Right lobe of liver (tissue), 6 donors: ENCODE data around the gene ARMC2. TPM values are rescaled to one million over a fixed set of nuclear protein-coding genes. Genes with fewer than 3 reads are reported as not detected.

Experiments used
- ATAC-seq, 4 donors: fragments of 200-7000 bp; cut with Tn5 transposase; one replicate each; pipeline ENCODE4 v1.9.1; 2020; ENCODE audit warnings: mild to moderate bottlenecking in 4 of 4, moderate library complexity in 4 of 4
- DNase-seq, 3 donors: peaks; one replicate each; pipeline ENCODE4 v3.0.0-alpha.2; 2020
- H3K27ac ChIP-seq, 3 donors: fragments of 200-600 bp; one replicate each; pipeline ENCODE4 v1.8.0; 2022
- H3K27me3 ChIP-seq, 2 donors: fragments of 200-600 bp; one replicate each; pipeline ENCODE4 v1.8.0; 2022
- H3K36me3 ChIP-seq, 4 donors: fragments of 200-600 bp; sonication (generic) in 1 of 4; one replicate each; pipeline versions ENCODE4 v1.5.1 to v1.8.0; 2017 to 2022; ENCODE audit warnings: control low read depth in 1 of 4
- H3K4me1 ChIP-seq, 4 donors: fragments of 200-600 bp; sonication (generic) in 1 of 4; one replicate each; pipeline versions ENCODE4 v1.5.1 to v1.8.0; 2017 to 2022; ENCODE audit warnings: control low read depth in 1 of 4
- H3K4me3 ChIP-seq, 3 donors: fragments of 200-600 bp; one replicate each; pipeline ENCODE4 v1.8.0; 2022
- H3K9me3 ChIP-seq, 4 donors: fragments of 200-600 bp; sonication (generic) in 1 of 4; one replicate each; pipeline versions ENCODE4 v1.5.1 to v1.8.0; 2017 to 2022; ENCODE audit warnings: control low read depth in 1 of 4
- CTCF ChIP-seq, 4 donors: fragments of 200-600 bp in 3 of 4; fragments of 450-650 bp in 1 of 4; IDR thresholded peaks; one replicate each; pipeline versions ENCODE4 v1.5.1 to v1.8.0; 2016 to 2022; ENCODE audit warnings: antibody characterized with exemption in 4 of 4, mild to moderate bottlenecking in 2 of 4
- POLR2A ChIP-seq: fragments of 450-650 bp; IDR thresholded peaks from one replicate; pipeline ENCODE4 v1.6.1; 2017; ENCODE audit warnings: antibody characterized with exemption, mild to moderate bottlenecking
- WGBS: methylation state at CpG from one replicate; pipeline ENCODE4 v1.1.6; 2018; ENCODE audit warnings: low coverage, low lambda C conversion rate; ENCODE audit not compliant: insufficient coverage; ENCODE audit errors: missing lambda C conversion rate; 5-methylcytosine and 5-hydroxymethylcytosine counted together
- intact Hi-C, 2 donors: fragments of 100-400 bp; cut with DNase I; formaldehyde crosslinking; loops; one replicate each; pipeline versions ENCODE4 v1.11.2 to v1.14.1; 2022
- total RNA-seq, 6 experiments: library from RNA; depleted of rRNA in 2 of 6; stranded (reverse); fragments of >200 nt in 2 of 6; fragmentation: NEBNext Ultra II Directional in 3 of 6; extraction: Animal tissue kit (Norgen Biotek cat#: 25700) in 3 of 6; gene quantifications; one replicate each; pipeline versions ENCODE4 v1.1.0 to v1.2.4, GENCODE V29; 2016 to 2023
- donor health status: DM: no; HTN: yes; CAD: no.
- donor health status: DM: no; HTN: no; CAD: no.
- donor health status: DM: no; HTN: no; CAD: no.
- donor health status: DM: no; HTN: yes; CAD: no.
- donor health status: DM: no; HTN: yes; CAD: no.

ARMC2 gene
- total RNA-seq, 6 experiments from 2014 or later: 0.86 to 1.9 (median 1.0) TPM

DNA sequence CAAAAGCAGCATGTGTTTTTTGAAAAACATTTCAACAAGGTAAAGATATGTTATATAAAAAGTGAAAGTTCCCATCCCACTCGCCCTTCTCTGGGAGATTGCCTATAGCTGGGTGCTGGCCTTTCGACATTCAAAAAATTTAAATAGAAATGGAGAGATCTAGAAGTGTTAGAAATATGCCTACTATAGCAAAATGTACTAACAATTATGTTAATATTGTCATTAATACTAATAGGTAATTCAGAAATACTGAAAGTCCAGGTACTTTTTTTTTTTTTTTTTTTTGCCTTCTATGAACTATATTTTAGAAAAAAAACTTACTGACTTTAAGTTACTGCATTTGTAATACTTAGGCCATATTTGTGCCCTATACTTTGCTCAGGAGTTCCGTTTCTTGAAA lies 159.3 kb downstream of the ARMC2 start:
- Histone ChIP-seq H3K4me1 (peaks cover 0 to 26% (median 8%) of the 10 kb centered on the region in 4 donors), H3K36me3 (no peaks in the 10 kb centered on the region), H3K27me3 (no peaks in the 10 kb centered on the region), H3K27ac (peak overlapping the region in 1 of 3 donors; percentile 96), H3K9me3 (no peaks in the 10 kb centered on the region), H3K4me3 (no peak overlapping the region)
- DNase-seq: no peak
- ATAC-seq: no peak
- TF ChIP-seq POLR2A (no peak), CTCF (IDR thresholded peaks at IDR 0.05) (no peak)
- 60% methylated on average over 3 of the region's 3 CpGs for WGBS
- intact Hi-C loops: no loop called here

DNA sequence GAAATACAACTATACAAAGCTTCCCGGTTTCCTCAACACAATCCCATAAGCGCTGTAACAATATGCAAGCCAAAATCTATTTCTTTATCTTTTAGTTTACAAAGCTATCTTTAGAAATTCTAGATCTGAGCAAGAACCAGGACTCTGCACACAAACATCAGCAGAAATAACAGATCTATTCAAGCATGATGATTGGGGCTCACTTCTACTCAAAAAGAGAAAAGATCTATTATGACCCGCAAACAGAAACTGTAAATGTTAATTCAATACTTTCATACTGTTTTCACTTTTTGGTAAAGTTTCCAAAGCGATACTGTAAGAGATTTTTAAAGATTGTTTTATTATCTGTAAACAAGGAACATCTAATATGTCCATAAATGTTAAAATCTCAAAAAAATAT lies 159.8 kb downstream of the ARMC2 start:
- DNase-seq (no peak), ATAC-seq (no peak)
- H3K9me3 ChIP-seq: no peaks in the 10 kb centered on the region
- intact Hi-C loops: no loop called here
- no peaks in the 10 kb centered on the region for H3K36me3 ChIP-seq
- TF ChIP-seq POLR2A (no peak), CTCF (IDR thresholded peaks at IDR 0.05) (no peak)
- H3K27ac ChIP-seq: peak overlapping the region; percentile 96
- H3K27me3 ChIP-seq: no peaks in the 10 kb centered on the region
- WGBS: 20% methylated on average over 4 of the region's 4 CpGs
- H3K4me3 ChIP-seq: peak overlapping the region in 2 of 3 donors; percentile 78 to 82
- peaks cover 0 to 22% (median 6%) of the 10 kb centered on the region in 4 donors for H3K4me1 ChIP-seq

- intact Hi-C loops: no loop called here
- H3K9me3 ChIP-seq: no peaks in the 10 kb centered on the region
- DNase-seq: no peak
- H3K36me3 ChIP-seq: no peaks in the 10 kb centered on the region
- TF ChIP-seq CTCF (IDR thresholded peaks at IDR 0.05) (no peak), POLR2A (no peak)
- H3K4me1 ChIP-seq: peaks cover 0 to 16% (median 6%) of the 10 kb centered on the region in 4 donors
- peak overlapping the region; percentile 78 to 83 (median 82) for H3K4me3 ChIP-seq
- peak; percentile 6 to 40 (median 38) for ATAC-seq
- 2% methylated on average over 15 of the region's 24 CpGs for WGBS
- H3K27me3 ChIP-seq: no peaks in the 10 kb centered on the region
- peak overlapping the region; percentile 96 for H3K27ac ChIP-seq
Measured at GRCh38 chr6:109008537-109009235, 160.5 kb downstream of the ARMC2 start.

DNA sequence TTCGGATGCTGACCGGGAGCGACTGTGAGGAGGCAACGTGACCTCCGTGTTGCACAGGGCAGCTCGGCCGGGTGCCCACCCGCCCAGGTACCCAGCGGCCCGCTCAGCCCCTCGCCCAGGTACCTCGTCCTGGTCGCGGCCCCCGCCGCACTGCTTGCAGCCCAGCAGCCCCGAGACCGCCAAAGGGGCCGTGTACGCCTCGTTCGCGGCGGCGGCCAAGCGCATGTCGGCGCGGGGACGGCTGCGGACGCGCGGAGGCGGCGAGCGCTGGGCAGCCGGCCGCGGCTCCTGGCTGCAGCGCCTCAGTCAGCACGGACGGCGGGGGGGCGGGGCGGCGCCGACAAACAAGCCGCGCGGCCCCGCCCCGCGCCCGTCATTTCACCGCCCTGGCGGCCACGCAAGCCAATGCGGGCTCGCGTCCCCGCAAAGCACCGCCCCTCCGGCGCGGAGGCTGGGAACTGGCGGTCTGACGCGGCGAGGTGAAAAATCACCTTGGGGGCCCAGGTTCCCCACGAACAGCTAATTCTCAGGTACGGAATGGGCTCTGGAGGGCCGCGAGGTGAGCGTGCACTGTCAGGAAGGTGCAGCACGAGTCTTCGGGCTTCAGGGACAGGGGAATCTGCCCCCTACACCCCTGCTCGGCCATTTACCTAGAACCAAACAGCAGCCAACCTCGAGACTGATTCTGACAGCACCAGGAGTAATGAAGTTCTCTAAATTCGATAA lies 161.2 kb downstream of the ARMC2 start:
- intact Hi-C loops: no loop called here
- H3K27ac ChIP-seq: peak overlapping the region; percentile 96
- H3K9me3 ChIP-seq: no peaks in the 10 kb centered on the region
- no peaks in the 10 kb centered on the region for H3K27me3 ChIP-seq
- 0% methylated on average over 4 of the region's 80 CpGs for WGBS
- peak; percentile 95 for TF ChIP-seq POLR2A
- peak; percentile 11 to 61 (median 32) for TF ChIP-seq CTCF (IDR thresholded peaks at IDR 0.05)
- H3K36me3 ChIP-seq: no peaks in the 10 kb centered on the region
- ATAC-seq (peak; percentile 93 to 97 (median 96)), DNase-seq (peak; percentile 96 to 97 (median 97))
- peaks cover 0 to 15% (median 6%) of the 10 kb centered on the region in 4 donors for H3K4me1 ChIP-seq
- peak overlapping the region; percentile 78 to 83 (median 82) for H3K4me3 ChIP-seq
